Liver (tissue), 9 donors: ENCODE results near the gene FRRS1. TPM values are rescaled to one million over a fixed set of nuclear protein-coding genes. Genes with fewer than 3 reads are reported as not detected.
A peak's percentile ranks its signal among the peaks of the same experiment; 100 is the strongest.

Source experiments
- DNase-seq: peaks from one replicate; pipeline ENCODE4 v3.0.0-alpha.2; 2017; ENCODE audit warnings: low spot score
- H3K27ac ChIP-seq, 2 donors: one replicate each; pipeline ENCODE4 v1.7.0; 2013; ENCODE audit warnings: inconsistent platforms in 2 of 2, low read length in 2 of 2, control low read depth in 1 of 2, low read depth in 1 of 2, mild to moderate bottlenecking in 1 of 2
- H3K27me3 ChIP-seq, 4 donors: one replicate each; pipeline versions ENCODE4 v1.6.1 to v1.7.0; 2013; ENCODE audit warnings: low read length in 3 of 4, inconsistent platforms in 1 of 4, mild to moderate bottlenecking in 1 of 4, moderate library complexity in 1 of 4; ENCODE audit not compliant: control insufficient read depth in 4 of 4, insufficient read depth in 4 of 4
- H3K36me3 ChIP-seq, 4 donors: one replicate each; pipeline versions ENCODE4 v1.6.1 to v1.7.0; 2013; ENCODE audit warnings: low read length in 3 of 4, mild to moderate bottlenecking in 3 of 4, low read depth in 1 of 4, moderate library complexity in 1 of 4; ENCODE audit not compliant: control insufficient read depth in 4 of 4, insufficient read depth in 3 of 4
- H3K4me1 ChIP-seq, 4 donors: one replicate each; pipeline versions ENCODE4 v1.6.1 to v1.7.0; 2013; ENCODE audit warnings: low read length in 3 of 4, mild to moderate bottlenecking in 3 of 4, moderate library complexity in 1 of 4; ENCODE audit not compliant: control insufficient read depth in 4 of 4, insufficient read depth in 4 of 4
- H3K4me3 ChIP-seq, 3 donors: one replicate each; pipeline versions ENCODE4 v1.6.1 to v1.7.0; 2013; ENCODE audit warnings: low read length in 3 of 3, control low read depth in 1 of 3, low read depth in 1 of 3, mild to moderate bottlenecking in 1 of 3
- H3K9ac ChIP-seq, 2 donors: one replicate each; pipeline ENCODE4 v1.7.0; 2013; ENCODE audit warnings: low read length in 2 of 2, mild to moderate bottlenecking in 2 of 2, moderate library complexity in 2 of 2, control low read depth in 1 of 2, low read depth in 1 of 2
- H3K9me3 ChIP-seq, 4 donors: one replicate each; pipeline versions ENCODE4 v1.6.1 to v1.7.0; 2013; ENCODE audit warnings: low read length in 3 of 4; ENCODE audit not compliant: control insufficient read depth in 4 of 4
- ATF3 ChIP-seq: IDR thresholded peaks from 2 replicates; pipeline ENCODE4 v1.6.1; 2016; ENCODE audit warnings: antibody characterized with exemption
- CTCF ChIP-seq: fragments of 150-350 bp; IDR thresholded peaks from 2 replicates; pipeline ENCODE4 v1.5.1; 2017; ENCODE audit warnings: improper control_type of control experiment, low read depth, low read length; ENCODE audit not compliant: missing input control
- EGR1 ChIP-seq, 2 donors: IDR thresholded peaks; 2 replicates each; pipeline ENCODE4 v1.6.1; 2016 to 2018; ENCODE audit warnings: antibody characterized with exemption in 2 of 2, low read depth in 2 of 2
- FOXA1 ChIP-seq: IDR thresholded peaks from 2 replicates; pipeline ENCODE4 v1.6.1; 2016; ENCODE audit warnings: antibody characterized with exemption
- FOXA2 ChIP-seq: IDR thresholded peaks from 2 replicates; pipeline ENCODE4 v1.6.1; 2016; ENCODE audit warnings: antibody characterized with exemption
- GABPA ChIP-seq, 2 donors: IDR thresholded peaks in 1 of 2; conservative IDR thresholded peaks in 1 of 2; 2 replicates each; pipeline ENCODE4 v1.6.1; 2016; ENCODE audit warnings: antibody characterized with exemption in 2 of 2, mild to moderate bottlenecking in 1 of 2, moderate library complexity in 1 of 2
- HNF4A ChIP-seq, 2 donors: conservative IDR thresholded peaks; 2 replicates each; pipeline ENCODE4 v1.6.1; 2016; ENCODE audit warnings: antibody characterized with exemption in 2 of 2, mild to moderate bottlenecking in 2 of 2
- HNF4G ChIP-seq: IDR thresholded peaks from 2 replicates; pipeline ENCODE4 v1.6.1; 2016; ENCODE audit warnings: antibody characterized with exemption
- JUND ChIP-seq, 2 donors: IDR thresholded peaks; 2 replicates each; pipeline ENCODE4 v1.6.1; 2016; ENCODE audit warnings: antibody characterized with exemption in 2 of 2
- MAX ChIP-seq: IDR thresholded peaks from 2 replicates; pipeline ENCODE4 v1.6.1; 2016; ENCODE audit warnings: antibody characterized with exemption
- RAD21 ChIP-seq, 2 donors: IDR thresholded peaks; 2 replicates each; pipeline ENCODE4 v1.6.1; 2016; ENCODE audit warnings: antibody characterized with exemption in 2 of 2, mild to moderate bottlenecking in 2 of 2
- REST ChIP-seq: IDR thresholded peaks from 2 replicates; pipeline ENCODE4 v1.6.1; 2016; ENCODE audit warnings: antibody characterized with exemption, mild to moderate bottlenecking
- RXRA ChIP-seq, 2 donors: IDR thresholded peaks; 2 replicates each; pipeline ENCODE4 v1.6.1; 2017 to 2018; ENCODE audit warnings: antibody characterized with exemption in 2 of 2, mild to moderate bottlenecking in 1 of 2
- SP1 ChIP-seq: IDR thresholded peaks from 2 replicates; pipeline ENCODE4 v1.6.1; 2018; ENCODE audit warnings: antibody characterized with exemption, mild to moderate bottlenecking
- TAF1 ChIP-seq: conservative IDR thresholded peaks from 2 replicates; pipeline ENCODE4 v1.6.1; 2016; ENCODE audit warnings: antibody characterized with exemption, mild to moderate bottlenecking
- YY1 ChIP-seq: IDR thresholded peaks from 2 replicates; pipeline ENCODE4 v1.6.1; 2016; ENCODE audit warnings: antibody characterized with exemption, mild to moderate bottlenecking
- ZBTB33 ChIP-seq: IDR thresholded peaks from 2 replicates; pipeline ENCODE4 v1.6.1; 2016; ENCODE audit warnings: antibody characterized with exemption
- WGBS: extraction: QIAGEN DNeasy Blood & Tissue Kit; methylation state at CpG from one replicate; pipeline ENCODE4 v1.1.7; 2013; 5-methylcytosine and 5-hydroxymethylcytosine counted together
- polyA plus RNA-seq, 2 donors: library from polyadenylated mRNA; stranded (reverse) in 1 of 2; unstranded in 1 of 2; fragments of 200-250 nt in 1 of 2; fragments of >200 nt in 1 of 2; fragmentation: Nextera tagmentation in 1 of 2; extraction: Ambion mirVana in 1 of 2; gene quantifications; one replicate each; pipeline versions ENCODE4 v1.2.1 to v1.2.3, GENCODE V29; 2013 to 2015
- total RNA-seq, 2 donors: library from RNA; depleted of rRNA; stranded (reverse); fragments of >200 nt; gene quantifications; one replicate each; pipeline ENCODE4 v1.2.3, GENCODE V29; 2014
- donor health status: healthy.
- donor health status: healthy.
- donor health status: healthy.
- donor health status: healthy.
- donor health status: healthy.

Gene FRRS1
- total and polyA plus RNA-seq, 4 donors, result 2.7 to 87.4 (median 30.4) TPM

GRCh38 chr1:99756598-99756997, 9.8 kb downstream of the FRRS1 start:
- TF ChIP-seq SP1 (no peak), FOXA2 (no peak), HNF4G (no peak), RAD21 (IDR thresholded peaks at IDR 0.05) (no peak), EGR1 (IDR thresholded peaks at IDR 0.05; ENCODE audit: low read depth in 2 of 2) (no peak), RXRA (IDR thresholded peaks at IDR 0.05) (no peak), ATF3 (no peak), YY1 (no peak), JUND (IDR thresholded peaks at IDR 0.05) (no peak), CTCF (no peak), REST (no peak), FOXA1 (no peak), GABPA (IDR thresholded peaks at IDR 0.05 in 1 of 2, conservative IDR thresholded peaks at IDR 0.05 in 1 of 2) (no peak), TAF1 (no peak), MAX (no peak), ZBTB33 (no peak)
- Histone ChIP-seq H3K36me3 (no peaks in the 10 kb centered on the region), H3K27ac (peak overlapping the region; percentile 32 to 59), H3K9me3 (no peaks in the 10 kb centered on the region), H3K9ac (peak overlapping the region in 1 of 2 donors; percentile 36), H3K27me3 (no peaks in the 10 kb centered on the region), H3K4me3 (no peak overlapping the region), H3K4me1 (peaks cover 11 to 54% (median 31%) of the 10 kb centered on the region in 4 donors)
- WGBS, result 46% methylated on average over 3 of the region's 3 CpGs
- DNase-seq, result no peak

GRCh38 chr1:99755664-99756063, 10.8 kb downstream of the FRRS1 start:
- Histone ChIP-seq H3K4me1 (peaks cover 7 to 51% (median 32%) of the 10 kb centered on the region in 4 donors), H3K27me3 (no peaks in the 10 kb centered on the region), H3K4me3 (no peak overlapping the region), H3K9ac (no peak overlapping the region), H3K36me3 (no peaks in the 10 kb centered on the region), H3K9me3 (no peaks in the 10 kb centered on the region), H3K27ac (peak overlapping the region; percentile 6 to 47)
- WGBS, result 59% methylated on average over 2 of the region's 2 CpGs
- no peak for DNase-seq
- peak; percentile 27 for TF ChIP-seq YY1
- no peak for TF ChIP-seq HNF4A (conservative IDR thresholded peaks at IDR 0.05)
